ENCODE results near the gene PRTG. TPM values are rescaled to one million over a fixed set of nuclear protein-coding genes. Genes with fewer than 3 reads are reported as not detected.
"Not testable (repeated sequence)": the region's sequence is repeated elsewhere in the genome, so short reads cannot be mapped to it uniquely, and the experiment has no call there.

Gene PRTG
- polyA plus RNA-seq, 4 donors: 7.0 to 16.0 (median 12.8) TPM

GRCh38 chr15:55743729-55744655 lies 1.0 kb upstream of the PRTG start:
- DNase-seq (ENCODE audit: low read depth in 4 of 4, low spot score in 3 of 4): no peak

GRCh38 chr15:55742498-55742926 lies 440 bp downstream of the PRTG start:
- DNase-seq (ENCODE audit: low read depth in 4 of 4, low spot score in 3 of 4): peak in 3 of 4 donors; percentile 19 to 39 (median 25)

GRCh38 chr15:55741833-55742497 lies 987 bp downstream of the PRTG start:
- DNase-seq (ENCODE audit: low read depth in 4 of 4, low spot score in 3 of 4): peak in 2 of 4 donors; percentile 15 to 41

GRCh38 chr15:55740981-55741832 lies 1.7 kb downstream of the PRTG start:
- peak in 1 of 4 donors; percentile 21 for DNase-seq (ENCODE audit: low read depth in 4 of 4, low spot score in 3 of 4)

- DNase-seq (ENCODE audit: low read depth in 4 of 4, low spot score in 3 of 4): no peak
Observed at GRCh38 chr15:55740359-55740878, 2.5 kb downstream of the PRTG start.

GRCh38 chr15:55739641-55740040 lies 3.3 kb downstream of the PRTG start:
- DNase-seq (ENCODE audit: low read depth in 4 of 4, low spot score in 3 of 4): no peak

GRCh38 chr15:55738715-55739114 lies 4.2 kb downstream of the PRTG start:
- DNase-seq (ENCODE audit: low read depth in 4 of 4, low spot score in 3 of 4): no peak

- DNase-seq (ENCODE audit: low read depth in 4 of 4, low spot score in 3 of 4): peak in 1 of 4 donors; percentile 30
Observed at GRCh38 chr15:55737373-55737772, 5.6 kb downstream of the PRTG start.

- DNase-seq (ENCODE audit: low read depth in 4 of 4, low spot score in 3 of 4): peak in 2 of 4 donors; percentile 21 to 32
Observed at GRCh38 chr15:55736756-55737155, 6.2 kb downstream of the PRTG start.

- no peak for DNase-seq (ENCODE audit: low read depth in 4 of 4, low spot score in 3 of 4)
Observed at GRCh38 chr15:55734641-55735040, 8.3 kb downstream of the PRTG start.

GRCh38 chr15:55733461-55733860 lies 9.5 kb downstream of the PRTG start:
- DNase-seq (ENCODE audit: low read depth in 4 of 4, low spot score in 3 of 4): not testable (repeated sequence)

- DNase-seq (ENCODE audit: low read depth in 4 of 4, low spot score in 3 of 4): no peak
Observed at GRCh38 chr15:55721554-55722185, 21.3 kb downstream of the PRTG start.

GRCh38 chr15:55715355-55716076 lies 27.4 kb downstream of the PRTG start:
- no peak for DNase-seq (ENCODE audit: low read depth in 4 of 4, low spot score in 3 of 4)

- DNase-seq (ENCODE audit: low read depth in 4 of 4, low spot score in 3 of 4): no peak
Observed at GRCh38 chr15:55714064-55714463, 28.9 kb downstream of the PRTG start.

- no peak for DNase-seq (ENCODE audit: low read depth in 4 of 4, low spot score in 3 of 4)
Observed at GRCh38 chr15:55712363-55712762, 30.6 kb downstream of the PRTG start.

- DNase-seq (ENCODE audit: low read depth in 4 of 4, low spot score in 3 of 4): no peak
Observed at GRCh38 chr15:55710286-55710685, 32.7 kb downstream of the PRTG start.

- no peak for DNase-seq (ENCODE audit: low read depth in 4 of 4, low spot score in 3 of 4)
Observed at GRCh38 chr15:55709458-55709857, 33.5 kb downstream of the PRTG start.

GRCh38 chr15:55708720-55709119 lies 34.2 kb downstream of the PRTG start:
- DNase-seq (ENCODE audit: low read depth in 4 of 4, low spot score in 3 of 4): no peak

- DNase-seq (ENCODE audit: low read depth in 4 of 4, low spot score in 3 of 4): no peak
Observed at GRCh38 chr15:55707951-55708350, 35.0 kb downstream of the PRTG start.

All from left renal pelvis (tissue), 4 donors.